Measurements from ENCODE around the gene SLC9A9.

GRCh38 chr3:143585720-143586456, 262.4 kb downstream of the SLC9A9 start:
- TF ChIP-seq, protein P1, sequence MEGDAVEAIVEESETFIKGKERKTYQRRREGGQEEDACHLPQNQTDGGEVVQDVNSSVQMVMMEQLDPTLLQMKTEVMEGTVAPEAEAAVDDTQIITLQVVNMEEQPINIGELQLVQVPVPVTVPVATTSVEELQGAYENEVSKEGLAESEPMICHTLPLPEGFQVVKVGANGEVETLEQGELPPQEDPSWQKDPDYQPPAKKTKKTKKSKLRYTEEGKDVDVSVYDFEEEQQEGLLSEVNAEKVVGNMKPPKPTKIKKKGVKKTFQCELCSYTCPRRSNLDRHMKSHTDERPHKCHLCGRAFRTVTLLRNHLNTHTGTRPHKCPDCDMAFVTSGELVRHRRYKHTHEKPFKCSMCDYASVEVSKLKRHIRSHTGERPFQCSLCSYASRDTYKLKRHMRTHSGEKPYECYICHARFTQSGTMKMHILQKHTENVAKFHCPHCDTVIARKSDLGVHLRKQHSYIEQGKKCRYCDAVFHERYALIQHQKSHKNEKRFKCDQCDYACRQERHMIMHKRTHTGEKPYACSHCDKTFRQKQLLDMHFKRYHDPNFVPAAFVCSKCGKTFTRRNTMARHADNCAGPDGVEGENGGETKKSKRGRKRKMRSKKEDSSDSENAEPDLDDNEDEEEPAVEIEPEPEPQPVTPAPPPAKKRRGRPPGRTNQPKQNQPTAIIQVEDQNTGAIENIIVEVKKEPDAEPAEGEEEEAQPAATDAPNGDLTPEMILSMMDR (IDR thresholded peaks at IDR 0.05): no peak
- TF ChIP-seq POLR2A (IDR thresholded peaks at IDR 0.05): no peak
